GM12865 (cell line): ENCODE measurements around the gene UVRAG.

Experiments
- DNase-seq: peaks from one replicate; pipeline ENCODE4 v3.0.0; 2010; ENCODE audit warnings: low read depth
- H3K4me3 ChIP-seq: 2 replicates; pipeline ENCODE4 v1.5.1; 2011; ENCODE audit warnings: mild to moderate bottlenecking, low read depth, low read length, control low read depth
- CTCF ChIP-seq: IDR thresholded peaks from 2 replicates; pipeline ENCODE4 v1.5.1; 2011; ENCODE audit warnings: low read length, control low read depth, low read depth, inconsistent platforms; ENCODE audit not compliant: insufficient read depth; ENCODE audit errors: missing control alignments

The UVRAG gene

DNA sequence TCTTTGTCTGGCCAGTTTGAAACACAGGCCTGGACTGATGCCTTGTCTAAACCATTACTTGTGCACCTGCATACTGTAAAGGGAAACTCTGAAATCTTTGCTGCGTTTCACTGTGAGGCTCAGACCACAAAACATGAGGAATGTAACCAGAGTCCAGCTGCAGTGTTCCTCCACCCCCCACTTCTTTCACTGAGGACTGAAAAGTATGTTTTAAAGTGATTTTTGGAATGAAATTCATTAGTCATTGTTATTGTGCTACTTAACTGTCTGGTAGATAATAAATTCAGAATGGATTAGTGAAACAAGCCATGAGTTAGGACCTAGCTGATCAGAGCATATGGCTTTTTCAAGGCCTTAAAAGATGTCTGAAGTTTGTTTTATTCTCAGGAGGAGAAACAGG is 210.1 kb downstream of the UVRAG start:
- TF ChIP-seq CTCF = no peak
- peak; percentile 37 for DNase-seq
- H3K4me3 ChIP-seq = no peak overlapping the region

GRCh38 chr11:76025817-76026216 is 210.8 kb downstream of the UVRAG start:
- no peak for TF ChIP-seq CTCF
- H3K4me3 ChIP-seq = no peak overlapping the region
- DNase-seq = no peak

GRCh38 chr11:76026281-76026680 is 211.3 kb downstream of the UVRAG start:
- DNase-seq = no peak
- no peak overlapping the region for H3K4me3 ChIP-seq
- TF ChIP-seq CTCF = no peak

DNA sequence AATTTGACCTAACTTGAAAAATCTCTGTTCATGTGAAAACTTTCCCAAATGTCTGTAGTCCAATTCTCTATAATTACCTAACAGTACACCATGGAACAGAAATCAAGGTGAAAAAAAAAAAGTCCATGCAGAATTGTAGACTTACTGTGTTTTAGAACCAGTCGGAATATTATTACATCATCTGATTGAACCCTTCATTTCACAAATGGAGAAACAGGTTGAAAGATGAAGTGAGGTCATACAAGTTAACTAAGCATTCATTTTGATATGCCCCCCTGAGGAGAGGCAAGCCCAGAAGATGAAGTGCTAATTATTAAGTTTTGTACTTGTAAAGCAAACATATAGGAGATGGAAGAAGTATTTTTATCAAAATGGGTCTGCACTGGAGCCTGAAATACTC is 211.9 kb downstream of the UVRAG start:
- TF ChIP-seq CTCF = no peak
- no peak for DNase-seq
- no peak overlapping the region for H3K4me3 ChIP-seq

DNA sequence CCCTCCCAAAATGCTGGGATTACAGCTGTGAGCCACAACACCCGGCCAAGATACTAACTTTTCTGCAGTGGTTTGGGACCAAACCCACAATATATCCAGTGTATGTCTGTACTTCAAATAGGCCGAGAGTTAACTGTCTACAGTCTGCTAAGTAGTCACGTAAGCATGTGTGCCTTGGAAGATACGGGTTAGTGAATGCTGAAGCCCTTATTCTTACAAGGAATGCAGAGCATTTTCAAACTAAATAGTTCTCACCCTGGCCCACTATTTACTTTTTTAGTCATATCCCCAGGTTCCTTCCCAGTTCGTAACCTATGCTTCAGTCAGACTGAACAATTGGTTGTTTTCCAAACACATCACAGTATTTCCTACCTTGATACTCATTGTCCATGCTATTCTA is 215.3 kb downstream of the UVRAG start:
- DNase-seq = no peak
- TF ChIP-seq CTCF = no peak
- no peak overlapping the region for H3K4me3 ChIP-seq

- no peak overlapping the region for H3K4me3 ChIP-seq
- no peak for DNase-seq
- no peak for TF ChIP-seq CTCF
Measured at GRCh38 chr11:76030968-76031590, 216.1 kb downstream of the UVRAG start.

DNA sequence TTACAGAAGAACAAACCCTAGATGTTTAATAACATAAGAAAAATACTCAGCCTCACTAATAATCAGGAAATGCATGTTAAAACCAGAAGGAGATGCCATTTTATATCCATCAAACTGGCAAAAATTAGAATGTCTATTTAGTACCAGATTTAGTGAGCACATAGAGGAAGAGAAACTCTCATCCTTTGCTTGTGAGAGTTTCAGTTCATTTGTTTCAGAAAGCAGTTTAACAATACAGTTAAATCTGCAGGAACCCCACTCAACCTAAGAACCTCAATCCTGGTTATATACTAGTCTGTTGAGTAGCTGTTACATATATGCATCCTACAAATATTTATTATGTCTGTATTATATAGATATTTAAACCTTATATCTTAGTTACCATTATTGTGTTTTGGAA is 218.7 kb downstream of the UVRAG start:
- DNase-seq = peak; percentile 39
- no peak overlapping the region for H3K4me3 ChIP-seq
- TF ChIP-seq CTCF = no peak
